IPS-18a (cell line): ENCODE measurements around the gene SPRYD4.
"Not testable (repeated sequence)": the region's sequence is repeated elsewhere in the genome, so short reads cannot be mapped to it uniquely, and the experiment has no call there.

Source experiments
- H3K27ac ChIP-seq: one replicate; pipeline ENCODE4 v1.5.1; 2013; ENCODE audit warnings: low read length
- H3K27me3 ChIP-seq: one replicate; pipeline ENCODE4 v1.6.1; 2013; ENCODE audit warnings: mild to moderate bottlenecking, low read length; ENCODE audit not compliant: control insufficient read depth, insufficient read depth
- H3K36me3 ChIP-seq: one replicate; pipeline ENCODE4 v1.6.1; 2013; ENCODE audit warnings: low read depth, low read length; ENCODE audit not compliant: control insufficient read depth
- H3K4me1 ChIP-seq: one replicate; pipeline ENCODE4 v1.6.1; 2013; ENCODE audit warnings: low read depth, low read length; ENCODE audit not compliant: control insufficient read depth
- H3K4me3 ChIP-seq: one replicate; pipeline ENCODE4 v1.5.1; 2013; ENCODE audit warnings: low read length
- H3K9ac ChIP-seq: one replicate; pipeline ENCODE4 v1.6.1; 2013; ENCODE audit warnings: mild to moderate bottlenecking, low read length, moderate library complexity
- H3K9me3 ChIP-seq: one replicate; pipeline ENCODE4 v1.6.1; 2013; ENCODE audit warnings: low read depth, low read length; ENCODE audit not compliant: control insufficient read depth

Gene SPRYD4

GRCh38 chr12:56499452-56499851 is 31.1 kb downstream of the SPRYD4 start:
- not testable (repeated sequence) for H3K4me1 ChIP-seq, H3K4me3 ChIP-seq, H3K27ac ChIP-seq, H3K9ac ChIP-seq, H3K36me3 ChIP-seq, H3K9me3 ChIP-seq
- H3K27me3 ChIP-seq, result peaks cover 41% of the 10 kb centered on the region

- H3K9ac ChIP-seq, H3K4me3 ChIP-seq, H3K27ac ChIP-seq, H3K36me3 ChIP-seq, H3K4me1 ChIP-seq, H3K9me3 ChIP-seq: not testable (repeated sequence)
- H3K27me3 ChIP-seq, result peaks cover 41% of the 10 kb centered on the region
Measured at GRCh38 chr12:56499879-56500278, 31.5 kb downstream of the SPRYD4 start.

- peaks cover 6% of the 10 kb centered on the region for H3K27me3 ChIP-seq
- H3K9me3 ChIP-seq, result no peaks in the 10 kb centered on the region
- H3K36me3 ChIP-seq, result no peaks in the 10 kb centered on the region
- H3K4me3 ChIP-seq, result no peak overlapping the region
- no peak overlapping the region for H3K9ac ChIP-seq
- H3K4me1 ChIP-seq, result no peaks in the 10 kb centered on the region
- no peak overlapping the region for H3K27ac ChIP-seq
Measured at GRCh38 chr12:56510786-56511185, 42.4 kb downstream of the SPRYD4 start.

GRCh38 chr12:56514014-56514318 is 45.6 kb downstream of the SPRYD4 start:
- not testable (repeated sequence) for H3K4me1 ChIP-seq, H3K27me3 ChIP-seq

GRCh38 chr12:56517854-56518253 is 49.5 kb downstream of the SPRYD4 start:
- Histone ChIP-seq H3K27me3 (no peaks in the 10 kb centered on the region), H3K4me1 (peaks cover 3% of the 10 kb centered on the region), H3K9ac (no peak overlapping the region), H3K36me3 (no peaks in the 10 kb centered on the region), H3K9me3 (no peaks in the 10 kb centered on the region), H3K27ac (no peak overlapping the region), H3K4me3 (no peak overlapping the region)

More at GRCh38 chr12:56514014-56514318, 45.6 kb downstream of the SPRYD4 start:
- H3K27ac ChIP-seq, H3K9ac ChIP-seq, H3K9me3 ChIP-seq, H3K36me3 ChIP-seq, H3K4me3 ChIP-seq: not testable (repeated sequence)

- H3K27me3 ChIP-seq, result no peaks in the 10 kb centered on the region
- no peaks in the 10 kb centered on the region for H3K36me3 ChIP-seq
- no peaks in the 10 kb centered on the region for H3K9me3 ChIP-seq
- no peak overlapping the region for H3K27ac ChIP-seq
- peaks cover 3% of the 10 kb centered on the region for H3K4me1 ChIP-seq
- H3K4me3 ChIP-seq, result no peak overlapping the region
- no peak overlapping the region for H3K9ac ChIP-seq
Measured at GRCh38 chr12:56518570-56518969, 50.2 kb downstream of the SPRYD4 start.

- Histone ChIP-seq H3K27ac (no peak overlapping the region), H3K9me3 (no peaks in the 10 kb centered on the region), H3K4me3 (no peak overlapping the region), H3K9ac (no peak overlapping the region), H3K27me3 (no peaks in the 10 kb centered on the region), H3K4me1 (peaks cover 3% of the 10 kb centered on the region), H3K36me3 (no peaks in the 10 kb centered on the region)
Measured at GRCh38 chr12:56520048-56520447, 51.7 kb downstream of the SPRYD4 start.

- Histone ChIP-seq H3K9ac (no peak overlapping the region), H3K4me1 (peaks cover 3% of the 10 kb centered on the region), H3K4me3 (no peak overlapping the region), H3K27me3 (no peaks in the 10 kb centered on the region), H3K36me3 (no peaks in the 10 kb centered on the region), H3K9me3 (no peaks in the 10 kb centered on the region), H3K27ac (no peak overlapping the region)
Measured at GRCh38 chr12:56520506-56520905, 52.1 kb downstream of the SPRYD4 start.

- no peaks in the 10 kb centered on the region for H3K36me3 ChIP-seq
- no peak overlapping the region for H3K27ac ChIP-seq
- H3K9me3 ChIP-seq, result no peaks in the 10 kb centered on the region
- H3K4me1 ChIP-seq, result peaks cover 3% of the 10 kb centered on the region
- H3K9ac ChIP-seq, result no peak overlapping the region
- peak overlapping the region; percentile 78 for H3K4me3 ChIP-seq
- no peaks in the 10 kb centered on the region for H3K27me3 ChIP-seq
Measured at GRCh38 chr12:56521209-56521589, 52.8 kb downstream of the SPRYD4 start.

GRCh38 chr12:56521590-56522371 is 53.4 kb downstream of the SPRYD4 start, which contains the start of gene RBMS2:
RBMS2 (plus strand) TSS chr12:56521820; CDS start chr12:56522024, 204 bp downstream.
- Histone ChIP-seq H3K27me3 (no peaks in the 10 kb centered on the region), H3K27ac (no peak within 1 kb of the TSS), H3K9me3 (no peaks in the 10 kb centered on the region), H3K9ac (peak within 1 kb of the TSS; percentile 72), H3K36me3 (no peaks in the 10 kb centered on the region), H3K4me3 (peak within 1 kb of the TSS; percentile 78), H3K4me1 (peaks cover 9% of the 10 kb centered on the region)

- Histone ChIP-seq H3K36me3 (no peaks in the 10 kb centered on the region), H3K9me3 (no peaks in the 10 kb centered on the region), H3K27me3 (no peaks in the 10 kb centered on the region), H3K4me3 (peak overlapping the region; percentile 78), H3K9ac (peak overlapping the region; percentile 72), H3K27ac (no peak overlapping the region), H3K4me1 (peaks cover 13% of the 10 kb centered on the region)
Measured at GRCh38 chr12:56522411-56523193, 54.2 kb downstream of the SPRYD4 start.

GRCh38 chr12:56528846-56529245 is 60.5 kb downstream of the SPRYD4 start:
- Histone ChIP-seq H3K9ac (no peak overlapping the region), H3K36me3 (no peaks in the 10 kb centered on the region), H3K9me3 (no peaks in the 10 kb centered on the region), H3K4me1 (peaks cover 13% of the 10 kb centered on the region), H3K27ac (no peak overlapping the region), H3K4me3 (no peak overlapping the region), H3K27me3 (no peaks in the 10 kb centered on the region)
